HT-29 (cell line): ENCODE measurements around the gene RAB3C. TPM values are rescaled to one million over a fixed set of nuclear protein-coding genes. Genes with fewer than 3 reads are reported as not detected.

Experiments
- DNase-seq: peaks from one replicate; pipeline ENCODE4 v3.0.0-alpha.2; 2015; ENCODE audit warnings: low spot score
- total RNA-seq: library from RNA; depleted of rRNA; stranded (reverse); fragments of >200 nt; shearing (Covaris generic); gene quantifications from 2 replicates; pipeline ENCODE4 v1.2.3, GENCODE V29; 2014; rRNA removed

The RAB3C gene
- total RNA-seq, 1 experiment from 2014 or later = not detected

DNA sequence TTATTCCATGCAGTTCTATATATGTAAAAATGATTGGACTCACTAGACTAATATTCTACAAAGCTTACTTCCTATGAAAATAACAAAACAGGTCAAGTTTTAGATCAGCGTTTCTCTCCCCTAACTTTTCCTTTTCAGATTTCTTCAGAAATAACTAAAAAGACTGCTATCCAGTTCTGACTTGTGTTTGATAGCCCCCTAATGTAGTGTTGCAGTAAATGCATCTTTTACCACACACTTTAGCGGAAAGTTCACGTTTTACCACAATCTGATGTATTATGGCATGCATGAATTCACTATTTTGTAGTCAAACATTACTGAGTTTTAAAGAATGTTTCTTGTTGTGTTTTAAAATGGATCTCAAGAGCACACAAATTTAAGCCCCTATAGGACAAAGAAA, 292.7 kb downstream of the RAB3C start:
- DNase-seq = no peak

DNA sequence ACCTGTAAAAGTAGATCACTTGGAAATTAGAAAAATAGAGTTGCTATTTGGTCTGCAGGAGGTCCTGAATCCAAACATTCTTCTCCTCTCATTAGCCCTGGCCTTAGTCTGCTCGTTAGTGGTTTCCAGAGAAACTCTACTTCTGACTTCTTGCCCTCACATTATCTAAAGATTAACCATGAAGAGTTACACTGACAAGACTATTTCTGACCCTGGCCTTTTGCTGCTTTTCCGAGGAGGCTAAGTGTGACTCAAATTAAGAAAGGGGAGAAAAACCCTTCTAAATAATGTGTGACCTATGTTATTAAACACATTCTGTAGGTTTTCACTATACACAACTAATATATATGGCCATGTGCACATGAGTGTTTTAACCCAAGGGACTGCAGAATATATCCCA, 302.4 kb downstream of the RAB3C start:
- no peak for DNase-seq

DNA sequence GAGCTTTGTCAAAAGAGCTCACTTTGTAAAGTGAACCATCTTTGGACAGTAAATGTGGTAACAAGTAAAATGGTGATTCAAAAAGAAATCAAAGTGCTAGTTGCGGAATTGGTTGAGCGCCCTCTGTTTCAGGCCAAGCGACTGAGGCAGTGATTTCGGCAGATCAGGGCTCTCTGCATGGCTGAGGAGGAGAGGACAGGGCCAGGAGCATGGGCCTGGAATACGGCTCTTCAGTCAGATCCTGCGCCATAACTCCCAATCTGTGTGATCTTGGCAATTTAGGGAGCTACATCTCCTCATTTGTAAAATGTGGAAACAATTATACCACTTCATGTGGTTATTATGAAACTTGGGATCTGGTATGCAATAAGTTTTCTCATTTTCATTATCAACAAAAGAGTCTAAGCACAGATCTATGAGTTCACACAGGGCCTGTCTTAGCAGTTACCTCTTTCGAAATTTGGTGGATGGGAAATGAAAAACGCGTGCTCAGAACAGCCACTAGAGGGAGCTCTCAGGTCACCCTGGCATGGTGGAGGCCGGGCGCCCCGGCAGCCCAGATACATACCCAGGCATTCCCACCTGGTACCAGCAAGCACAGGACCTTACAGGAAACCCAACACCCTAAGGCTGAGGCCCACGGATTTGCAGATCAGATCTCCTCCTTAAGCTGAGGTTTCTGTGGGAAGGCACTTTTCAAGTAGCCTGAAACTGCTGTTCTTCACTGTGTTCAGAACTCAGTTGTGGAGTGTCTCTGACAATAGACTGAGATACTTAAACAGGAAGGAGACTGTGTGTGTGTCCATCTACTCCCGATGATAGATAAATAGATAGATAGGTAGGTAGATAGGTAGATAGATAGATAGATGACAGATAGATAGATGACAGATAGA, 303.7 kb downstream of the RAB3C start:
- DNase-seq = peak; percentile 66

DNA sequence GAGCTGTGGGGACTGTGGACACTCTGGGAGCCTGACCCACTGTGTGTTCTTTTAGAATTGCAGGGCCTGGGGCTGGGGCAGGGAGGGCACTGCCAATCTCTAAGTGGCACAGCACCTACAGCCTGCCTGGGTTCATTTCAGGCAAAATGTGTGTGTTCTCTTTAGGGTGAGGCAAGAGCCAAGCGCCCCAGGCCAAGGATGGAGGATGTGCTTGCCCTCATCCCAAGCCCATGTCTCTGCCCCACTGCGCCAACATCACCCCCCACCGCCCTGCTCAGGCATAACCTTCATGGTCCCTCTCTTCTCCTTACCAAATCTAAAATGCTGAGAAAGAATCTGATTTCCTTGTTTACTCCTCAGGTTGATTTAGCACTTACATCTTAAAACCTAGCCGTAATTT, 304.4 kb downstream of the RAB3C start:
- no peak for DNase-seq

DNA sequence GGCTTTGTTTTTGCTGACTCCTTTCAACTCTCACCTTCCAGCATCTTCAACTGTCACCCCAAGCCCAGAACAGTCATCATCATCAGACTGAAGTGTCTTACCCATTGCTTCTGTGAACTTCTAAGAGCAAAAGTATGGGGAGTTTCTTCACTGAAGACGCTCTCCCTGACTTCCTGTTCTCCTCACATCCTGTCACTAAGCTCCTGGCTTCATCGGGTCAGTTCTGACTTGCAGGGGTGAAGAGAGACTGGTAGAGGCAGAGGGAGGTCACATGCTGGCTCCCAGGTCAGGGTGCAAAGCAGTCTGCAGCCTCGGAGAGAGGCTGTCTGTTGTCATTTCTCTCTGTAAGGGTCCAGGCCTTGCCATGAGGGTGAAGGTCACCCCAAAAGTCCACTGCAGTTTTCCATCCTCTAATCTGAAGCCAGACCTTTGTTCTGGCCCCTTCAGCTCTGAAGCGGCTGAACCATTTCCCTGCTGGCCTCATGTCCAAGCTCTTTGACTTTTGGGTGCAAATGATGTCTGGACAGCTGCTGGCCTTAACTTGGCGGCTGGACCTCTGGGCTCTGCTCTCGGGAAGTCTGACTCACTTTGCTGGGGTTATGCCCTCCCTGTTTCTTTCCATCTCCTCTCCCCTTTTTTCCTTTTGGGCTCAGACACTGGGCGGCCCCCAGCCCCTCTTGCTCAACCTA, 305.0 kb downstream of the RAB3C start:
- no peak for DNase-seq

DNA sequence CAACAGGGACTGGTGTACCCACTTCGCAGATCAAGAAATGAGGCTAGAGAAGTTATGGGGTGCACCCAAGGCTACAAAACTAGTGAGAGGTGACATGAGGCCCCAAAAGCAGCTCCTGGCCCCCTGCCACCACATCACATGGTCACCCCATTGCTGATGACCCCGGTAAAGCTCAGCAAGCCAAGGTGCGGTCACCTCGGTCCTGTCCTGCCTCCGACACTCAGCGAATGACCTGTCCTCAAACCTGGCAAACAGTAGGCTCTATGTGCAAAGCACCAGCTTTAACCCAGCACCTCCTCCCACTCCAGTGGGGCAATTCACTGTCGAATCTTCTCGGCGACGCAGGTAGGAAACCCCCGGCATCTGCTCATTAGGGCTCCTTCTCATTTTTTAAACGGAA, 307.4 kb downstream of the RAB3C start:
- DNase-seq = no peak

DNA sequence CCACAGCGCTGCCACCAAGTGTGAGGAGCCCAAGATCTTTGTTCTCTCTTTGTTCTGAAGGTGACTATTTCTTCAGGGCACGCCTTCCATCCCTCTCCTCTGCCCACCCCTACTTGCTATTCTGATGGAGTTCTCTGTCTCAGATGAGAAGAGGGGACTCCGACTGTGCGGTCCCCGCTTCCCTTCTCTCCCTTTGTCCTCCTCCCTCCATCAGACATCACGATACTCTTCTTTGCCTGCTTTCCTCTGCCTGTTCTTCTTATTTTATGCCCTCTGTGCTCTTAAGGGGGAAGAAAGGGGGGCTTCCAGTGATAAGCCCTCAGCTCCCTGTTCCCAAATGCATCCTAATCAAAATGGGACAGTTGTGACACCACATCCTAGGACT, 307.8 kb downstream of the RAB3C start:
- DNase-seq = no peak

DNA sequence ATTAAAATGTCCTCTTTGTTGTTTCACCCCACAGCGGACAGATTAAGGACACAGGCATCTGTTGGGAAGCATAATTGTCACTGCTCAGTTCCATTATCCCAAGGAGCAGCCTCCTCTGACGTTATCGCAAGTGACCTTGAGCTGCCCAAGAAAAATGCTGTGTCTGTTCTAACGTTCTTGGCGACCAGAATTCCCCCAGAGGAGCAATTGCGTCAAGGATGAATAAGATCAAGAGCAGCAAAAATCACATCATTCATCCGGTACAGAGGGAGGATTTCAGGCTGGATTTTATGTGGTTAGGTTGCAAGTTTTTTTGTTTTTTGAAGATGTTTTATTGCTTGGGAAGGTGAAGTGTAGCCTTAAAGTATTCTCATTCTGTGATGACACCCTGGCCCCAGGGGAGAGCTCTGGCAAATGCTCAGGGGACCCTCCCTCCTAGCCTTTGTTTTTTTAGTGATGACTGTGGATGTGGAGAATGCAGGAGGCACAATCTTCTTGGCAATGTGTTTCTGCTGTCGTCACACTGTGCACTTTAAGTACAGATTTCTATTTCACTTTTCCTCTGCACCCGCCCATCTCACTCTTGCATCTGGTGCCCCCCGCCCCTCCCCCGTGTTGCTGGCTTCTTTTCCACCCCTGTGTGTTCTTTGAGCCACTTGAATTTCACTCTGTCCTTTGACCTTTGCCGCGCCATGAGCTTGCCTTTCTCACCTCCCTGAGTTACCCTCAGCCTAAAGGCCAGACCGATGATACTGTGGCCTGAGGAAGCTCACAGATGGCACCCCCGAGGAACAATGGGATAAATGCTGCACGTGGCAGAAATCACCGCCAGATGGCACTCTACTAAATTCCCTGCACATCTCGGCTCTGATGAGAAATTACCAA, 308.5 kb downstream of the RAB3C start:
- DNase-seq = peak; percentile 79

DNA sequence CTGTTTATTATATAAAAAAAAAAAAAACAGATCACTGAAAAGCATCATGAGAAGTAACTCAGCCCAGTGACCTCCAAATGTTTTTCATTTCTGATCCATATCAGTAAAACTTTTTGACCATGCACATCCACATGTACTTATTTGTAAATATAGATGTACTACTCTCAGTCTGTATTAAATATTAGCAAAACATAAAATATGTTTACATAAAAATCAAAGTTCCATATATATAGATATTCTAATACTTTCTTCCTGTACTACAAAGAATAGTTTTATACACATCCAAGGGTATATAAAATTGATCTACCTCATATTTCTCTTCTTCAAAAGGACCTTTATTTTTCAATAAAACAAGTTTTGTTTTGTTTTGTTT, 309.1 kb downstream of the RAB3C start:
- DNase-seq = no peak

DNA sequence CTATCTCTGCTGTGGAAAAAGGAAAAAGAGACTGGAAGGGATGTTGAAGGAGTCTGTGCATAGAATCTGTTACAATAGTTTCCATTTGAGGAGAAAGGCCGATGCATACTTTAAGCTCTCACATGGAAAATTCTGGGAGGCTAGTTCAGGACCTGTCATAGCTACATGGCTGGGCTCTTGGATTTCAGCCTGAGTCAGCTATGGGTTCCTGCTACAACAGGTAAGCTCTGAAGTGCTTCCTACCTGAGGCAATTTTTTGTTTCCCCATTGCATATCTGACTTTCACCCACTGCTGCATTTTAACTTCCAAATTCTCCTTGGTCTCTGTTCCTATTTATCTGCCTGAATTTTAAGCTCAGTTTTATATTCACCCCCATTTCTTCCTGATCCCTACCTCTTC, 310.7 kb downstream of the RAB3C start:
- DNase-seq = no peak

DNA sequence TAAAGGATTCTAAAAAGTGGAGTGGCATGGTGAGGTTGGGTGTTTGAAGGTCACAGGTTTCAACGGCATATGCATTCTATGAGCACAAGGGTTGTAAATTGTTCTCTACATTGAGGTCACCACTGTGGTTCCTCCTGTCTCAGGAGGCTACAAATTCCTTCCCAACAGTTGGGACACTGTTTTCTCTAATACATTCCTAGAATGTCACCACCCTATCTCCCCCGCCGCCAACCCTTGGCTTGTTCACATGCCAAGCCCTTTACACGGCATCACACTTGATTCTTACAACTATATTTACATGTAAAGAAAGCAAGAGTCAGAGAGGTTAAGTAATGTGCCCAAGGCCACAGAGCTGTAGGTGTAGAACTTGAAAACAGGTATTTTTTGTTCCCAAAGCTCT, 315.1 kb downstream of the RAB3C start:
- DNase-seq = no peak

DNA sequence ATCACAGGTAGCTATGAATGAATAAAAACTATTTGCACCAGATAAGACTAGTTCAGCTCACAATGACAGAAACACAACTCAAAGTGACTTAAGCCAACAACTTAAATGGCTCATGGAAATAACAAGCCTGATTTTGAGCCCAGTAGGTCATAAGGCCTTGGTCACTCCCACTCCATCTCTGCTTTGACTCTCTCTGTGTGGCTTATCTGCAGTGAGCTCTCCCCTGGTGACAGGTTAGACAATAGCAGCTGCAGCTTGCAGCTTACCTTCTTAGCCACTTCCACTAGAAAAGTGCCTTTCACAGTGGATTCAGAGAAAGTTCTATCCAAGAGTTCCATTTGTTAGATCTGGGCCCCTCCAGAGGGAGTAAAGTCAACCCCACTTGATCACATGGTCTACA, 315.7 kb downstream of the RAB3C start:
- DNase-seq = peak; percentile 19

DNA sequence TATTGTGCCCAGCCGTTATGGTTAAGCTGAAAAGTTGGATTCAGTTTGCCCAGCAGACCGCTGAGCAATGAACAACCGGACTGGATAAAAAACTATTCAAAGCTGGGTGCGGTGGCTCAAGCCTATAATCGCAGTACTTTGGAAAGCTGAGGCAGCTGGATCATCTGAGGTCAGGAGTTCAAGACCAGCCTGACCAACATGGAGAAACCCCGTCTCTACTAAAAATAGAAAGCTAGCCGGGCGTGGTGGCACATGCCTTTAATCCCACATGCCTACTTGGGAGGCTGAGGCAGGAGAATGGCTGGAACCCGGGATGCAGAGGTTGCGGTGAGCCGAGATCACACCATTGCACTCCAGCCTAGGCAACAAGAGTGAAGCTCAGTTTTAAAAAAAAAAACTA, 318.4 kb downstream of the RAB3C start:
- no peak for DNase-seq

DNA sequence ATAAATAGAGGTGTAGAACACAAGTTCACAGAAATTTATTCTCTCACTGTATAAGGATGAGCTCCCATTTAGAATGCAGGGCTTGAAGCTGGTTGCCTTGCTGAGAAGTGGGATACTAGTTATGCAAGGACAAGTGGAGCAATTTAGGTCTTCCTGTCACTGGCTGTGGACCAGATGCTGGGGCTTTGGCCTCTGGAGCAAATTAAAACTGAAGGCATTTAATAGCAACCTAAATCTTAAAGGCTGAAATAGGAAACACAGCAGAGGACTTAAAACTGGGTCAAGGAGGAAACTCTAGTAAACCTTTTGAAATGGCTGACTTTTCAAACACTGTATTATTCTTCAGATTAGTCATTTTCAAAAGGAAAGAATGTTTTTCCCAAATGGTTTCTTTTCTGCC, 319.4 kb downstream of the RAB3C start:
- no peak for DNase-seq

DNA sequence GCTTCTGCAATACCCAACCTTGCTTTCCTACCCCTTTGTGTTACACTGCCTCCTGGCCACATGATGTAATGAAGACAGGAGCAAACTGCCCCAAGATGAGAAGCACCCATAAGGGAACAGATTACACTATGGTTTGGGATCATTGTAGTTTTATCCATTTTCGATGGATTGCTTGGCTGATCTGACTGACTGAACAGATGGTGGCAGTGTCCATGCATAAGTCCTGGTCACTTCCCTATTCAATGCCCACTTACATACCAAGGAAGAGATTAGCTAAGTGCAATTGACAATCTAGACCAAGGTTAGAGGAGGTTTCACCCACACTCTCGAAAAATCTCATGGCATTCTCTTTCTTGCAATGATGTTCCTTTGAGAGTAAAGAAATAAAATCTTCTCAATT, 319.9 kb downstream of the RAB3C start:
- DNase-seq = no peak

DNA sequence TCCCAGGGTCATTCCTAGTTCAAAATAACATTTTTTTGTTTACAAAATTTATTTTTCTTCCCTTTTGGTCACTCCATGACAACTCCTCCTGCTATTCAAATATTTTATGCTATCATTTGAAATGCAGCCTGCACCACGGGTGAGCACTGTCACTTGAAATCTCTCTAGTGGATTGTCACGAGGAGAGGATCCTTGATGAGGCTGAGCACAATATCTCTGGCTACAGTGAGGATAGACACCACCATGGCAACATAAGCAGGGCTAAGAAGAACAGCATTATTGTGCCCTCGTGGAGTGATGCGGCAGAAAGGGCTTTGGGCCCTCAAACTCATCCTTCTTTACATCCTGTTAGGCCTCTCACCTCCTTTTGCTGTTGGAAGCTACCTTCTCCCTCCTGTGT, 321.9 kb downstream of the RAB3C start:
- no peak for DNase-seq

DNA sequence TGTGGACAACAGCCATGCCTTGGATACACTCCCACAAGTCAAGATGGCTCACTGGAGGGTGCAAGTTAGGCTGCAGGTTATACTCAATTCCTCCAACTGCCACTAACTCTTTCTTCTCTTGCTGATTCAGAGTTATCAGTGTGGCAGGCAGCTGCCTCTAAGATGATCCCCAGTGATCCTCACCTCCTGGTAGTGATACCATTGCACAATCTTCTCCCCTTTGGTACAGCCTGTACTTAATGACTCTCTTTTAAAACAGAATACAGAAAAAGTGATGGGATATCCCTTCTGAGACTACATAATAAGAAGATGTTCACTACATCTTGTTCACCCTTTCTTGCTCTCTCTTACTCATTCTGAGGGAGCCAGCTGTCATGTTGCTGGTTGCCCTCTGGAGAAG, 323.1 kb downstream of the RAB3C start:
- no peak for DNase-seq

Other genes starting within 250 kb of the RAB3C start
- gene PLK2, start 123.0 kb upstream of the RAB3C start, total RNA-seq = 984 and 1,144 TPM in 2 replicates
- not detected in 2 replicates for gene GAPT, start 91.6 kb upstream of the RAB3C start, total RNA-seq